Measurements from ENCODE around the gene TBC1D21.

GRCh38 chr15:73872346-73872745 lies 1.0 kb upstream of the TBC1D21 start:
- TF ChIP-seq CSDC2 (CRISPR knock-in tag; IDR thresholded peaks at IDR 0.05) = no peak
- no peak for TF ChIP-seq TOX (CRISPR knock-in tag; IDR thresholded peaks at IDR 0.05; ENCODE audit: borderline replicate concordance)
- TF ChIP-seq OSR1 (CRISPR knock-in tag; IDR thresholded peaks at IDR 0.05) = no peak
- TF ChIP-seq ARNTL (CRISPR knock-in tag; IDR thresholded peaks at IDR 0.05; ENCODE audit: borderline replicate concordance, low read depth) = no peak
- TF ChIP-seq TSHZ2 (CRISPR knock-in tag; IDR thresholded peaks at IDR 0.05) = no peak
- TF ChIP-seq, protein P1, sequence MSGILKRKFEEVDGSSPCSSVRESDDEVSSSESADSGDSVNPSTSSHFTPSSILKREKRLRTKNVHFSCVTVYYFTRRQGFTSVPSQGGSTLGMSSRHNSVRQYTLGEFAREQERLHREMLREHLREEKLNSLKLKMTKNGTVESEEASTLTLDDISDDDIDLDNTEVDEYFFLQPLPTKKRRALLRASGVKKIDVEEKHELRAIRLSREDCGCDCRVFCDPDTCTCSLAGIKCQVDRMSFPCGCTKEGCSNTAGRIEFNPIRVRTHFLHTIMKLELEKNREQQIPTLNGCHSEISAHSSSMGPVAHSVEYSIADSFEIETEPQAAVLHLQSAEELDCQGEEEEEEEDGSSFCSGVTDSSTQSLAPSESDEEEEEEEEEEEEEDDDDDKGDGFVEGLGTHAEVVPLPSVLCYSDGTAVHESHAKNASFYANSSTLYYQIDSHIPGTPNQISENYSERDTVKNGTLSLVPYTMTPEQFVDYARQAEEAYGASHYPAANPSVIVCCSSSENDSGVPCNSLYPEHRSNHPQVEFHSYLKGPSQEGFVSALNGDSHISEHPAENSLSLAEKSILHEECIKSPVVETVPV (CRISPR knock-in tag; IDR thresholded peaks at IDR 0.05) = no peak
- TF ChIP-seq, protein P2, sequence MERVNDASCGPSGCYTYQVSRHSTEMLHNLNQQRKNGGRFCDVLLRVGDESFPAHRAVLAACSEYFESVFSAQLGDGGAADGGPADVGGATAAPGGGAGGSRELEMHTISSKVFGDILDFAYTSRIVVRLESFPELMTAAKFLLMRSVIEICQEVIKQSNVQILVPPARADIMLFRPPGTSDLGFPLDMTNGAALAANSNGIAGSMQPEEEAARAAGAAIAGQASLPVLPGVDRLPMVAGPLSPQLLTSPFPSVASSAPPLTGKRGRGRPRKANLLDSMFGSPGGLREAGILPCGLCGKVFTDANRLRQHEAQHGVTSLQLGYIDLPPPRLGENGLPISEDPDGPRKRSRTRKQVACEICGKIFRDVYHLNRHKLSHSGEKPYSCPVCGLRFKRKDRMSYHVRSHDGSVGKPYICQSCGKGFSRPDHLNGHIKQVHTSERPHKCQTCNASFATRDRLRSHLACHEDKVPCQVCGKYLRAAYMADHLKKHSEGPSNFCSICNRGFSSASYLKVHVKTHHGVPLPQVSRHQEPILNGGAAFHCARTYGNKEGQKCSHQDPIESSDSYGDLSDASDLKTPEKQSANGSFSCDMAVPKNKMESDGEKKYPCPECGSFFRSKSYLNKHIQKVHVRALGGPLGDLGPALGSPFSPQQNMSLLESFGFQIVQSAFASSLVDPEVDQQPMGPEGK (CRISPR knock-in tag; IDR thresholded peaks at IDR 0.05; ENCODE audit: borderline replicate concordance) = no peak
- TF ChIP-seq SNAI2 (CRISPR knock-in tag; IDR thresholded peaks at IDR 0.05) = no peak

Measured in SK-N-SH treated with all-trans-retinoic acid at 6 μM for 48 hours (cell line).